Osteoblast (primary cell): Measurements from ENCODE around the gene DYSF. TPM values are rescaled to one million over a fixed set of nuclear protein-coding genes. Genes with fewer than 3 reads are reported as not detected.
A peak's percentile ranks its signal among the peaks of the same experiment; 100 is the strongest.

ENCODE experiments used
- DNase-seq: peaks from one replicate; pipeline ENCODE4 v3.0.0; 2011; ENCODE audit warnings: low spot score, mixed read lengths; ENCODE audit not compliant: insufficient read length; ENCODE audit errors: missing footprints
- H2AFZ ChIP-seq: 2 replicates; pipeline ENCODE4 v1.6.0; 2011; ENCODE audit warnings: mild to moderate bottlenecking, low read length
- H3K27ac ChIP-seq: 2 replicates; pipeline ENCODE4 v1.5.1; 2011; ENCODE audit warnings: mild to moderate bottlenecking, low read depth, low read length, moderate library complexity
- H3K27me3 ChIP-seq: 2 replicates; pipeline ENCODE4 v1.6.0; 2012; ENCODE audit warnings: mild to moderate bottlenecking, control low read depth, inconsistent platforms, low read length, moderate library complexity; ENCODE audit not compliant: insufficient read depth
- H3K36me3 ChIP-seq: 2 replicates; pipeline ENCODE4 v1.5.1; 2011; ENCODE audit warnings: mild to moderate bottlenecking, low read length, control low read depth, moderate library complexity; ENCODE audit not compliant: insufficient read depth
- H3K4me1 ChIP-seq: 2 replicates; pipeline ENCODE4 v1.5.1; 2011; ENCODE audit warnings: mild to moderate bottlenecking, low read length, control low read depth, moderate library complexity; ENCODE audit not compliant: insufficient read depth
- H3K4me2 ChIP-seq: 2 replicates; pipeline ENCODE4 v1.6.0; 2011; ENCODE audit warnings: mild to moderate bottlenecking, low read length; ENCODE audit not compliant: insufficient read depth
- H3K4me3 ChIP-seq: fragments of 200-600 bp; sonication (generic); 3 replicates; pipeline ENCODE4 v1.5.1; 2012; ENCODE audit warnings: mild to moderate bottlenecking, low read length, inconsistent platforms; ENCODE audit not compliant: insufficient read depth
- H3K79me2 ChIP-seq: 2 replicates; pipeline ENCODE4 v1.6.0; 2012; ENCODE audit warnings: mild to moderate bottlenecking, low read length, control low read depth, inconsistent platforms; ENCODE audit not compliant: insufficient read depth
- H3K9me3 ChIP-seq: 2 replicates; pipeline ENCODE4 v1.5.1; 2011; ENCODE audit warnings: low read depth, low read length, control low read depth
- H4K20me1 ChIP-seq: 2 replicates; pipeline ENCODE4 v1.6.0; 2012; ENCODE audit warnings: mild to moderate bottlenecking, low read length, control low read depth; ENCODE audit not compliant: insufficient read depth
- total RNA-seq: library from RNA; depleted of rRNA; stranded (reverse); fragments of >200 nt; gene quantifications from 2 replicates; pipeline ENCODE4 v1.2.3, GENCODE V29; 2012
- TF ChIP-seq, protein P1 (sequence below): IDR thresholded peaks from 2 replicates; pipeline ENCODE4 v1.5.1; 2011; ENCODE audit warnings: mild to moderate bottlenecking, low read depth, low read length, moderate library complexity; ENCODE audit errors: extremely low read depth

DYSF gene
- total RNA-seq, 1 donor: 4.3 TPM

DNA sequence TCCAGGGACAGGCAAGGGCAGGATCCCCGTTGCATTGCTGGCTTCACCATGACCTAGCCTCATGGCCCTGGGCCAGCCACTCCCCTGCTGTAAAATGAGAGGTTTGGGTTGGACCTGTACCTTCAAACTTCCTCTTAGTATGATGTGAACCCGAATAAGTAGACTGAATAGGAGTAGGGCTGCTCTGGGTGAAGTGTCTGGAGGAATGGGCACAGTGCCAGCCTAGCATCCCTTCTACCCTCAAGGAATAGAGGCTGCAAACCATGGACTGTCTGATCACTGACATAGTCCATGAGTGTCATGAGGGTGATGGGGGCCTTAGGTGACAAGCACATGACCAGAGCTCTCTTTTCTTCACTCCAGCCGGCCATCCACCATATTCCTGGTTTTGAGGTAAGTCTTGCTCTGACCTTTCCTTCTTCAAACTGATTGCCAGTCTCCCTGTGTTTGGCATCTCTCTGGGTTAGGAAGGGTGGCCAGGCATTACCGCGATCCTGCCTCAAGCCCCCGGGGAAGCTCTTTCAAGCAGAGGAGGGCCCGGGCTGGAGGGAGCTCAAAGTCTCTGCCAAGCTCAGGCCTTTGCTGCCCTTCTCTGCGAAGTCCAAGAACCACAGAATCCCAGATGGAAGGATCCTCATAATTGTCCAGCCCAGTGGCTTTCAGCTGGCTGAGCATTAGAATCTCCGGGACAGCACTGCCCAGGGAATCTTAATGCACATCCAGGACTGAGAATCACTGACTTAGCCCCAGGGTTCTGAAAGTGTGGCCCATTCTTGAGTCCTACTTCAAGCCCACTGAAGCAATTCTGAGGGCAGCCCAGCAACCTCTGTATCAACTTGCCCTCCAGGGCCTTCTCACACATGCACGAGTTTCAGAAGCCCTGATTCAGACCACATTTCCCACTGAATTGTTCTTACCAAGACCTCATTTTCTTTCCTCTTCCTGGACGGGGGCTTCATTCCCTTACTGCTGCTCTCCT is 148.1 kb downstream of the DYSF start:
- Histone ChIP-seq H2AFZ (no peak overlapping the region), H3K36me3 (no peaks in the 10 kb centered on the region), H4K20me1 (peaks cover 2% of the 10 kb centered on the region), H3K4me1 (no peaks in the 10 kb centered on the region), H3K4me2 (no peak overlapping the region), H3K27ac (no peak overlapping the region), H3K79me2 (no peaks in the 10 kb centered on the region), H3K27me3 (peaks cover 47% of the 10 kb centered on the region), H3K9me3 (no peaks in the 10 kb centered on the region), H3K4me3 (no peak overlapping the region)
- DNase-seq: peak; percentile 72
- TF ChIP-seq, protein P1, sequence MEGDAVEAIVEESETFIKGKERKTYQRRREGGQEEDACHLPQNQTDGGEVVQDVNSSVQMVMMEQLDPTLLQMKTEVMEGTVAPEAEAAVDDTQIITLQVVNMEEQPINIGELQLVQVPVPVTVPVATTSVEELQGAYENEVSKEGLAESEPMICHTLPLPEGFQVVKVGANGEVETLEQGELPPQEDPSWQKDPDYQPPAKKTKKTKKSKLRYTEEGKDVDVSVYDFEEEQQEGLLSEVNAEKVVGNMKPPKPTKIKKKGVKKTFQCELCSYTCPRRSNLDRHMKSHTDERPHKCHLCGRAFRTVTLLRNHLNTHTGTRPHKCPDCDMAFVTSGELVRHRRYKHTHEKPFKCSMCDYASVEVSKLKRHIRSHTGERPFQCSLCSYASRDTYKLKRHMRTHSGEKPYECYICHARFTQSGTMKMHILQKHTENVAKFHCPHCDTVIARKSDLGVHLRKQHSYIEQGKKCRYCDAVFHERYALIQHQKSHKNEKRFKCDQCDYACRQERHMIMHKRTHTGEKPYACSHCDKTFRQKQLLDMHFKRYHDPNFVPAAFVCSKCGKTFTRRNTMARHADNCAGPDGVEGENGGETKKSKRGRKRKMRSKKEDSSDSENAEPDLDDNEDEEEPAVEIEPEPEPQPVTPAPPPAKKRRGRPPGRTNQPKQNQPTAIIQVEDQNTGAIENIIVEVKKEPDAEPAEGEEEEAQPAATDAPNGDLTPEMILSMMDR: no peak

DNA sequence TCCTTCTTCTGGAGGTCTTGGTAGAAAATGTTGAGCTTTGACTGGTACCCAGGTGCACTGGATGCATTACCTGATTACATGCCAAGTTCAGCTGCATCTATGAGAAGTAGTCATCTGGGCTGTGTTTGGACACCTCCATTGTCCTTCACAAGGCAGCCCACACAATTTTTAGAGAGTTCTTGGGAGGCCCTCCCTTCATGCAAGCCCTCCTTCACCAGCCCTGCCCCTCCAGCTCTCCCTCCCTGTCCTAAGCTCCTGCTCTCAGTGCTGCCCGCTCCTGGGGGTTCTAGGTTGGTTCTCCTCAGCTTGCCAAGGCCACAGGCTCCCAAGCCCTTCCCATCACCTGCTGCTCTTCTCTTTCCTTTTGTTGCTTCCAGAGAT is 148.7 kb downstream of the DYSF start:
- H3K4me1 ChIP-seq: no peaks in the 10 kb centered on the region
- H2AFZ ChIP-seq: no peak overlapping the region
- no peaks in the 10 kb centered on the region for H3K9me3 ChIP-seq
- H3K36me3 ChIP-seq: no peaks in the 10 kb centered on the region
- TF ChIP-seq, protein P1: no peak
- peaks cover 2% of the 10 kb centered on the region for H4K20me1 ChIP-seq
- no peak overlapping the region for H3K27ac ChIP-seq
- no peak overlapping the region for H3K4me2 ChIP-seq
- DNase-seq: peak; percentile 60
- no peaks in the 10 kb centered on the region for H3K79me2 ChIP-seq
- no peak overlapping the region for H3K4me3 ChIP-seq
- H3K27me3 ChIP-seq: peaks cover 50% of the 10 kb centered on the region

- Histone ChIP-seq H3K27me3 (peaks cover 50% of the 10 kb centered on the region), H3K4me2 (no peak overlapping the region), H3K79me2 (no peaks in the 10 kb centered on the region), H4K20me1 (peaks cover 2% of the 10 kb centered on the region), H3K36me3 (no peaks in the 10 kb centered on the region), H2AFZ (no peak overlapping the region), H3K4me3 (no peak overlapping the region), H3K9me3 (no peaks in the 10 kb centered on the region), H3K27ac (no peak overlapping the region), H3K4me1 (no peaks in the 10 kb centered on the region)
- TF ChIP-seq, protein P1: no peak
- peak; percentile 29 for DNase-seq
Measured at GRCh38 chr2:71602581-71602980, 149.2 kb downstream of the DYSF start.

- Histone ChIP-seq H3K4me2 (peak overlapping the region; percentile 50), H3K9me3 (no peaks in the 10 kb centered on the region), H3K79me2 (no peaks in the 10 kb centered on the region), H3K27ac (no peak overlapping the region), H3K36me3 (no peaks in the 10 kb centered on the region), H2AFZ (peak overlapping the region; percentile 45), H3K27me3 (peaks cover 58% of the 10 kb centered on the region), H3K4me3 (peak overlapping the region; percentile 4), H3K4me1 (no peaks in the 10 kb centered on the region), H4K20me1 (peaks cover 2% of the 10 kb centered on the region)
- DNase-seq: peak; percentile 65
- TF ChIP-seq, protein P1: no peak
Measured at GRCh38 chr2:71603311-71603811, 150.0 kb downstream of the DYSF start.
